GM19324 (cell line): ENCODE measurements around the gene EHF.
"Not testable (repeated sequence)": the region's sequence is repeated elsewhere in the genome, so short reads cannot be mapped to it uniquely, and the experiment has no call there.

ENCODE experiments used
- ATAC-seq: cut with Tn5 transposase; IDR thresholded peaks from one replicate; pipeline ENCODE4 v1.9.1; 2021; ENCODE audit warnings: mild to moderate bottlenecking, moderate library complexity; ENCODE audit not compliant: unreplicated experiment, low FRiP score

Gene EHF

GRCh38 chr11:34620820-34621792, at the start of gene EHF:
EHF (plus strand) TSS chr11:34621093; CDS start chr11:34642631, 21,538 bp downstream.
- ATAC-seq: no peak

- no peak for ATAC-seq
Measured at GRCh38 chr11:34573537-34573936, 47.4 kb upstream of the EHF start.

- ATAC-seq: no peak
Measured at GRCh38 chr11:34575261-34575660, 45.6 kb upstream of the EHF start.

GRCh38 chr11:34575671-34576070, 45.2 kb upstream of the EHF start:
- ATAC-seq: no peak

- no peak for ATAC-seq
Measured at GRCh38 chr11:34576331-34576730, 44.6 kb upstream of the EHF start.

- no peak for ATAC-seq
Measured at GRCh38 chr11:34583818-34584217, 37.1 kb upstream of the EHF start.

- ATAC-seq: no peak
Measured at GRCh38 chr11:34585304-34585734, 35.6 kb upstream of the EHF start.

GRCh38 chr11:34585735-34586487, 35.0 kb upstream of the EHF start:
- ATAC-seq: no peak

- no peak for ATAC-seq
Measured at GRCh38 chr11:34586488-34587281, 34.2 kb upstream of the EHF start.

GRCh38 chr11:34587282-34587677, 33.6 kb upstream of the EHF start:
- no peak for ATAC-seq

- no peak for ATAC-seq
Measured at GRCh38 chr11:34588023-34588422, 32.9 kb upstream of the EHF start.

- ATAC-seq: no peak
Measured at GRCh38 chr11:34588701-34589100, 32.2 kb upstream of the EHF start.

GRCh38 chr11:34589177-34589576, 31.7 kb upstream of the EHF start:
- not testable (repeated sequence) for ATAC-seq

GRCh38 chr11:34593085-34593484, 27.8 kb upstream of the EHF start:
- no peak for ATAC-seq

GRCh38 chr11:34594603-34595002, 26.3 kb upstream of the EHF start:
- no peak for ATAC-seq

- ATAC-seq: no peak
Measured at GRCh38 chr11:34595391-34595790, 25.5 kb upstream of the EHF start.

GRCh38 chr11:34595960-34596644, 24.8 kb upstream of the EHF start:
- no peak for ATAC-seq

- no peak for ATAC-seq
Measured at GRCh38 chr11:34599406-34599945, 21.4 kb upstream of the EHF start.

- ATAC-seq: no peak
Measured at GRCh38 chr11:34600339-34601084, 20.4 kb upstream of the EHF start.
